ENCODE results near the gene PWWP2B. TPM values are rescaled to one million over a fixed set of nuclear protein-coding genes. Genes with fewer than 3 reads are reported as not detected.

PWWP2B gene
- total and polyA plus RNA-seq, 2 of the 13 experiments (the other 11 are each of a cell fraction or from before 2014, with no cell fraction given): 2.3 to 4.7 TPM

- DNase-seq (ENCODE audit: low spot score): no peak
- ChIA-PET CTCF (ENCODE audit: low intra/inter-chr PET ratio, low total read pairs) (no interaction called here), POLR2A (no interaction called here)
- Histone ChIP-seq H3K4me2 (ENCODE audit: low read depth, low read length) (no peak overlapping the region), H3K27ac (ENCODE audit: extremely low read length, insufficient read depth, low read length) (no peak overlapping the region), H3K27me3 (ENCODE audit: control insufficient read depth in 1 of 2, insufficient read depth in 2 of 2, low read length in 2 of 2) (no peaks in the 10 kb centered on the region; a peak in 1 of 5 replicates), H3K9me3 (ENCODE audit: low read length) (no peaks in the 10 kb centered on the region), H2AFZ (ENCODE audit: low read length) (no peak overlapping the region), H3K36me3 (replicated peaks in 1 of 2; ENCODE audit: control insufficient read depth in 1 of 2, insufficient read depth in 2 of 2, low read length in 2 of 2) (no peaks in the 10 kb centered on the region; a peak in 1 of 5 replicates), H3K9ac (ENCODE audit: insufficient read depth, low read depth, low read length) (no peak overlapping the region), H3K4me1 (ENCODE audit: insufficient read depth, low read length) (peaks cover 27% of the 10 kb centered on the region), H3K79me2 (ENCODE audit: insufficient read depth, low read length) (no peaks in the 10 kb centered on the region), H4K20me1 (ENCODE audit: insufficient read depth, low read length) (no peaks in the 10 kb centered on the region), H3K4me3 (replicated peaks in 1 of 3; ENCODE audit: insufficient read depth in 1 of 3, low read depth in 2 of 3, low read length in 3 of 3) (no peak overlapping the region)
- in situ Hi-C loops (cut with HindIII; ENCODE audit: extremely low pct_ligation_motif_present, low pct_unique_long_range_greater_than_20kb) (no loop called here), intact Hi-C loops (cut with micrococcal nuclease; ENCODE audit: unreplicated experiment) (no loop called here)
- WGBS (ENCODE audit: low lambda C conversion rate): 93% methylated on average over 22 of the region's 32 CpGs
- FAIRE-seq: no peak
- BruUV-seq (replicated peaks): no TSS peak
- no peak for ATAC-seq
- TF ChIP-seq ZNF800 (CRISPR knock-in tag; IDR thresholded peaks at IDR 0.05) (no peak), YY1 (IDR thresholded peaks at IDR 0.05; ENCODE audit: insufficient read depth, insufficient replicate concordance, low read depth, low read length) (no peak), ZNF224 (CRISPR knock-in tag; IDR thresholded peaks at IDR 0.05) (no peak), CBX1 (IDR thresholded peaks at IDR 0.05; ENCODE audit: low read depth) (no peak)
Observed at GRCh38 chr10:132404169-132404880, 7.3 kb downstream of the PWWP2B start.

DNA sequence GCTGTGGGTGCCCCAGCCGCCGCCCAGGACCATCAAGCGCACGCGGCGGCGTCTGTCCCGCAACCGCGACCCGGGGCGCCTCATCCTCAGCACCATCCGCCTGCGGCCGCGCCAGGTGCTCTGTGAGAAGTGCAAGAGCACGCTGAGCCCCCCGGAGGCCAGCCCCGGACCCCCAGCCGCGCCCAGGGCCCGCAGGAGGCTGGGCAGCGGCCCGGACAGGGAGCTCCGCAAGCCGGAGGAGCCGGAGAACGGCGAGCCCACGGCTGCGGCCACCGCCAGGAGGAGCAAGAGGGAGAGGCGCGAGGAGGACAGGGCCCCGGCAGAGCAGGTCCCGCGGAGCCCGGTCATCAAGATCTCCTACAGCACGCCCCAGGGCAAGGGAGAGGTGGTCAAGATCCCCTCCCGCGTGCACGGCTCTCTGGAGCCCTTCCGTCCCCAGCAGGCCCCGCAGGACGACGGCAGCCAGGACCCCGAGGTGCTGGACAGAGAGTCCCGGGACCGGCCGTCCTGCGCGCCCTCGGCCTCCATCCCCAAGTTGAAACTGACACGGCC, 8.0 kb downstream of the PWWP2B start:
- TF ChIP-seq TSC22D2 (CRISPR knock-in tag; IDR thresholded peaks at IDR 0.05; ENCODE audit: borderline replicate concordance) (no peak), FOXC1 (CRISPR knock-in tag; IDR thresholded peaks at IDR 0.05; ENCODE audit: borderline replicate concordance) (no peak), AGO2 (optimal IDR thresholded peaks at IDR 0.05; ENCODE audit: low read depth, low read length) (peak; percentile 39), ZNF629 (CRISPR knock-in tag; conservative IDR thresholded peaks at IDR 0.05) (no peak)
- no peak overlapping the region for H3K27ac ChIP-seq (ENCODE audit: extremely low read length, insufficient read depth, low read length)
- BruUV-seq (replicated peaks): no TSS peak
- in situ Hi-C loops (cut with HindIII; ENCODE audit: extremely low pct_ligation_motif_present, low pct_unique_long_range_greater_than_20kb): no loop called here
- peaks cover 30% of the 10 kb centered on the region for H3K4me1 ChIP-seq (ENCODE audit: insufficient read depth, low read length)
- DNase-seq (ENCODE audit: low spot score) (no peak), ATAC-seq (no peak), FAIRE-seq (no peak)
- H3K4me2 ChIP-seq (ENCODE audit: low read depth, low read length): no peak overlapping the region
- intact Hi-C loops (cut with micrococcal nuclease; ENCODE audit: unreplicated experiment): no loop called here
- ChIA-PET CTCF (ENCODE audit: low intra/inter-chr PET ratio, low total read pairs) (no interaction called here), POLR2A (no interaction called here)
- no peaks in the 10 kb centered on the region for H4K20me1 ChIP-seq (ENCODE audit: insufficient read depth, low read length)
- H3K36me3 ChIP-seq (replicated peaks in 1 of 2; ENCODE audit: control insufficient read depth in 1 of 2, insufficient read depth in 2 of 2, low read length in 2 of 2): no peaks in the 10 kb centered on the region
- WGBS (ENCODE audit: low lambda C conversion rate): 98% methylated on average over 44 of the region's 54 CpGs
- H3K27me3 ChIP-seq (ENCODE audit: control insufficient read depth in 1 of 2, insufficient read depth in 2 of 2, low read length in 2 of 2): no peaks in the 10 kb centered on the region; a peak in 1 of 5 replicates
- no peaks in the 10 kb centered on the region for H3K9me3 ChIP-seq (ENCODE audit: low read length)
- no peaks in the 10 kb centered on the region for H3K79me2 ChIP-seq (ENCODE audit: insufficient read depth, low read length)
- H3K4me3 ChIP-seq (replicated peaks in 1 of 3; ENCODE audit: insufficient read depth in 1 of 3, low read depth in 2 of 3, low read length in 3 of 3): no peak overlapping the region
- H2AFZ ChIP-seq (ENCODE audit: low read length): no peak overlapping the region
- no peak overlapping the region for H3K9ac ChIP-seq (ENCODE audit: insufficient read depth, low read depth, low read length)
